ENCODE results near the gene STT3B. TPM values are rescaled to one million over a fixed set of nuclear protein-coding genes. Genes with fewer than 3 reads are reported as not detected.

STT3B gene
- total RNA-seq, 1 experiment from 2014 or later = 155 TPM

GRCh38 chr3:31546725-31547124 is 14.0 kb downstream of the STT3B start:
- TF ChIP-seq EZH2 (IDR thresholded peaks at IDR 0.05; ENCODE audit: low read depth) (no peak), CTCF (conservative IDR thresholded peaks at IDR 0.05) (no peak)
- no peaks in the 10 kb centered on the region for H3K9me2 ChIP-seq (ENCODE audit: insufficient read depth)
- no peak overlapping the region for H2AFZ ChIP-seq
- ChIA-PET CTCF (no interaction called here), POLR2A (ENCODE audit: unreplicated experiment) (no interaction called here)
- H3K27me3 ChIP-seq (ENCODE audit: insufficient read depth, low read depth) = no peaks in the 10 kb centered on the region
- H4K20me1 ChIP-seq (ENCODE audit: insufficient read depth) = peaks cover 27% of the 10 kb centered on the region; the same call in 1 of the 2 replicates
- no peaks in the 10 kb centered on the region for H3K36me3 ChIP-seq (ENCODE audit: low read depth)
- H3K27ac ChIP-seq = no peak overlapping the region
- H3K4me1 ChIP-seq (replicated peaks; ENCODE audit: insufficient read depth) = no peaks in the 10 kb centered on the region
- no peaks in the 10 kb centered on the region for H3F3A ChIP-seq (ENCODE audit: insufficient read depth, low read depth)
- H3K4me2 ChIP-seq = no peak overlapping the region
- no peak for DNase-seq
- no peaks in the 10 kb centered on the region for H3K9me3 ChIP-seq (ENCODE audit: insufficient read depth, low read depth)
- BruUV-seq (replicated peaks) = no TSS peak
- H3K79me2 ChIP-seq (ENCODE audit: low read depth) = peaks cover 96% of the 10 kb centered on the region
- intact Hi-C loops (cut with micrococcal nuclease; ENCODE audit: unreplicated experiment) = no loop called here
- no peak overlapping the region for H3K4me3 ChIP-seq

GRCh38 chr3:31550452-31551251 is 17.9 kb downstream of the STT3B start:
- ChIA-PET POLR2A (ENCODE audit: unreplicated experiment) (no interaction called here), CTCF (interaction anchor here (0.7 kb wide), 1 partner anchor 92 kb away, joined by 6 read pairs; no protein-coding TSS in a partner anchor)
- no peaks in the 10 kb centered on the region for H3K4me1 ChIP-seq (replicated peaks; ENCODE audit: insufficient read depth)
- TF ChIP-seq CTCF (conservative IDR thresholded peaks at IDR 0.05) (peak; percentile 59; the same call in 1 of the 2 replicates), EZH2 (IDR thresholded peaks at IDR 0.05; ENCODE audit: low read depth) (no peak)
- H2AFZ ChIP-seq = no peak overlapping the region
- peaks cover 27% of the 10 kb centered on the region; the same call in 1 of the 2 replicates for H4K20me1 ChIP-seq (ENCODE audit: insufficient read depth)
- H3K27me3 ChIP-seq (ENCODE audit: insufficient read depth, low read depth) = no peaks in the 10 kb centered on the region
- BruUV-seq (replicated peaks) = no TSS peak
- DNase-seq = no peak
- H3K36me3 ChIP-seq (ENCODE audit: low read depth) = no peaks in the 10 kb centered on the region
- no peaks in the 10 kb centered on the region; the same call in 1 of the 2 replicates for H3K9me3 ChIP-seq (ENCODE audit: insufficient read depth, low read depth)
- intact Hi-C loops (cut with micrococcal nuclease; ENCODE audit: unreplicated experiment) = no loop called here
- H3K4me3 ChIP-seq = no peak overlapping the region
- no peaks in the 10 kb centered on the region for H3K9me2 ChIP-seq (ENCODE audit: insufficient read depth)
- H3K79me2 ChIP-seq (ENCODE audit: low read depth) = peaks cover 94% of the 10 kb centered on the region
- H3F3A ChIP-seq (ENCODE audit: insufficient read depth, low read depth) = no peaks in the 10 kb centered on the region
- no peak overlapping the region for H3K4me2 ChIP-seq
- no peak overlapping the region for H3K27ac ChIP-seq

- Histone ChIP-seq H3F3A (ENCODE audit: insufficient read depth, low read depth) (no peaks in the 10 kb centered on the region), H3K9me2 (ENCODE audit: insufficient read depth) (no peaks in the 10 kb centered on the region), H4K20me1 (ENCODE audit: insufficient read depth) (peaks cover 27% of the 10 kb centered on the region; the same call in 1 of the 2 replicates), H3K9me3 (ENCODE audit: insufficient read depth, low read depth) (no peaks in the 10 kb centered on the region; the same call in 1 of the 2 replicates), H3K4me3 (no peak overlapping the region), H3K79me2 (ENCODE audit: low read depth) (peaks cover 94% of the 10 kb centered on the region), H3K4me1 (replicated peaks; ENCODE audit: insufficient read depth) (no peaks in the 10 kb centered on the region), H3K36me3 (ENCODE audit: low read depth) (no peaks in the 10 kb centered on the region), H3K27ac (no peak overlapping the region), H3K27me3 (ENCODE audit: insufficient read depth, low read depth) (no peaks in the 10 kb centered on the region), H3K4me2 (no peak overlapping the region), H2AFZ (no peak overlapping the region)
- no TSS peak for BruUV-seq (replicated peaks)
- intact Hi-C loops (cut with micrococcal nuclease; ENCODE audit: unreplicated experiment) = no loop called here
- ChIA-PET CTCF (no interaction called here), POLR2A (ENCODE audit: unreplicated experiment) (no interaction called here)
- no peak for DNase-seq
- TF ChIP-seq EZH2 (IDR thresholded peaks at IDR 0.05; ENCODE audit: low read depth) (no peak), CTCF (conservative IDR thresholded peaks at IDR 0.05) (no peak)
Measured at GRCh38 chr3:31551646-31552045, 18.9 kb downstream of the STT3B start.
